ENCODE data around the gene MIPOL1. TPM values are rescaled to one million over a fixed set of nuclear protein-coding genes. Genes with fewer than 3 reads are reported as not detected.
"Not testable (repeated sequence)": the region's sequence is repeated elsewhere in the genome, so short reads cannot be mapped to it uniquely, and the experiment has no call there.

The MIPOL1 gene
- total RNA-seq, 1 donor = 0.63 TPM

DNA sequence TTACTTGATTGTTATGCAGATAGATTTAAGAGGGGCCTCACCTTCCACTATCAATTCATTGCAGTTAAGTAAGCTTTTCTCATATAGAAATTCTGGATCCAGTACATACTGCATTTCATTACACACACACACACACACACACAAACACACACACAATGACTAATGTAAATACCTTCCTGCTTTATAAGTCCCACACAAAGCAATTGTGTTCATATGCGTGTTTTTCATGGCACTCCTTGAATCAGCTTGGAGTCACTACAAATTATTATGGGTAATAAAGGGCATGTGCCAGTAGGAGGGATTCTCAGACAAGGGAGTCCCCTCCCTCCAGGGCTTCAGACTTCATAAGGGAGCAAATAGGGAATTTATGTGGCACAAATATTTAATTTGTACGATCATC is 4.5 kb downstream of the MIPOL1 start:
- Histone ChIP-seq H3K4me3 (ENCODE audit: low read length) (no peak overlapping the region), H3K9me3 (ENCODE audit: low read depth, low read length) (no peaks in the 10 kb centered on the region)

GRCh38 chr14:37202812-37203211 is 5.1 kb downstream of the MIPOL1 start:
- no peaks in the 10 kb centered on the region for H3K9me3 ChIP-seq (ENCODE audit: low read depth, low read length)
- H3K4me1 ChIP-seq (ENCODE audit: insufficient read depth, low read length) = no peaks in the 10 kb centered on the region
- H3K4me3 ChIP-seq (ENCODE audit: low read length) = no peak overlapping the region
- H3K27me3 ChIP-seq (ENCODE audit: insufficient read depth, low read length) = peaks cover 14% of the 10 kb centered on the region

More for the DNA sequence above, 4.5 kb downstream of the MIPOL1 start:
- peaks cover 17% of the 10 kb centered on the region for H3K27me3 ChIP-seq (ENCODE audit: insufficient read depth, low read length)
- no peaks in the 10 kb centered on the region for H3K4me1 ChIP-seq (ENCODE audit: insufficient read depth, low read length)

- Histone ChIP-seq H3K27me3 (ENCODE audit: insufficient read depth, low read length) (peaks cover 8% of the 10 kb centered on the region), H3K4me3 (ENCODE audit: low read length) (no peak overlapping the region), H3K9me3 (ENCODE audit: low read depth, low read length) (no peaks in the 10 kb centered on the region), H3K4me1 (ENCODE audit: insufficient read depth, low read length) (no peaks in the 10 kb centered on the region)
Measured at GRCh38 chr14:37203423-37203822, 5.7 kb downstream of the MIPOL1 start.

DNA sequence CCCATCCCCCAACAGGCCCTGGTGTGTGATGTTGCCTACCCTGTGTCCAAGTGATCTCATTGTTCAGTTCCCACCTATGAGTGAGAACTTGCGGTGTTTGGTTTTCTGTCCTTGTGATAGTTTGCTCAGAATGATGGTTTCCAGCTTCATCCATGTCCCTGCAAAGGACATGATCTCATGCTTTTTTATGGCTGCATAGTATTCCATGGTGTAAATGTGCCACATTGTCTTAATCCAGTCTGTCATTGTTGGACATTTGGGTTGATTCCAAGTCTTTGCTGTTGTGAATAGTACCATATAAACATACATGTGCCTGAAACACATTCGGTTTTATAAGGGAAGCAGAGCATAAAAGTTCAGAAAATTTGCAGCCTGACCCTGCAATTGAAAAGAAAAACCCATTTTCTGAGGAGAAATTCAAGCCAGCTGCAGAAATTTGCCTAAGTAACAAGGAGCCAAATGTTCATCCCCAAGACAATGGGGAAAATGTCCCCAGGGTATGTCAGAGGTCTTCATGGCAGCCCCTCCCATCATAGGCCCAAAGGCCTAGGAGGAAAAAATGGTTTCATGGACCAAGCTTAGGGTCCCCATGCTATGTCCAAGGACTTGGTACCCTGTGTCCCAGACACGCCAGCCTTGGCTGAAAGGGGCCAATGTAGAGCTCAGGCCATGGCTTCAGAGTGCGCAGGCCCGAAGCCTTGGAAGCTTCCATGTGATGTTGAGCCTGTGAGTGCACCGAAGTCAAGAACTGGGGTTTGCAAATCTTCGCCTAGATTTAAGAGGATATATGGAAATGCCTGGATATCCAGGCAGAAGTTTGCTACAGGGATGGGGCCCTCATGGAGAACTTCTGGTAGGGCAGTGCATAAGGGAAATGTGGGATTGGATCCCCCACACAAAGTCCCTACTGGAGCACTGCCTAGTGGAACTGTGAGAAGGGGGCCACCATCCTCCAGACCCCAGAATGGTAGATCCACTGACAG is 8.2 kb downstream of the MIPOL1 start:
- not testable (repeated sequence) for H3K4me1 ChIP-seq (ENCODE audit: insufficient read depth, low read length); H3K4me3 ChIP-seq (ENCODE audit: low read length); H3K9me3 ChIP-seq (ENCODE audit: low read depth, low read length); H3K27me3 ChIP-seq (ENCODE audit: insufficient read depth, low read length)

- not testable (repeated sequence) for H3K9me3 ChIP-seq (ENCODE audit: low read depth, low read length); H3K4me3 ChIP-seq (ENCODE audit: low read length); H3K4me1 ChIP-seq (ENCODE audit: insufficient read depth, low read length); H3K27me3 ChIP-seq (ENCODE audit: insufficient read depth, low read length)
Measured at GRCh38 chr14:37209617-37210016, 11.9 kb downstream of the MIPOL1 start.

DNA sequence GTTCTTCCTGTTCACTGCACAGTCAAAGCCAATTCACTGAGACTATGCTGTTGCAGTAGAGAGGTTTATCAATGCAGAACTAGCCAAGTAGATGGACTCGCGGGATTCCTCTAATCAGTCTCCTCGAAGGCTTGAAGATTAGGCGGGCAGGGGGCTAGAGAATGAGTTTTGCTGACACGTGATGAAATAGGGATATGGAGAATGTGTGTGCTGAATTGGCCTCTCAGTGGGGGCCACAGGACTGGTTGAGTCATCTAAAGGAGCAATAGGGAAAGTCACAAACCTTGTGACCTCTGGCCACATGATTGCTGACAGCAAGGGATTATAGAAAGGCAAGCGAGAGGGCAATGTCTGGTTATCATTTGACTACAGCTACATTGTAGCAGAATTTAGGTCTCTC is 12.7 kb downstream of the MIPOL1 start:
- H3K4me3 ChIP-seq (ENCODE audit: low read length) = no peak overlapping the region
- no peaks in the 10 kb centered on the region for H3K4me1 ChIP-seq (ENCODE audit: insufficient read depth, low read length)
- H3K9me3 ChIP-seq (ENCODE audit: low read depth, low read length) = no peaks in the 10 kb centered on the region
- H3K27me3 ChIP-seq (ENCODE audit: insufficient read depth, low read length) = no peaks in the 10 kb centered on the region

- Histone ChIP-seq H3K27me3 (ENCODE audit: insufficient read depth, low read length) (no peaks in the 10 kb centered on the region), H3K9me3 (ENCODE audit: low read depth, low read length) (no peaks in the 10 kb centered on the region), H3K4me3 (ENCODE audit: low read length) (no peak overlapping the region), H3K4me1 (ENCODE audit: insufficient read depth, low read length) (no peaks in the 10 kb centered on the region)
Measured at GRCh38 chr14:37213016-37213415, 15.3 kb downstream of the MIPOL1 start.

- Histone ChIP-seq H3K9me3 (ENCODE audit: low read depth, low read length) (no peaks in the 10 kb centered on the region), H3K4me3 (ENCODE audit: low read length) (no peak overlapping the region), H3K27me3 (ENCODE audit: insufficient read depth, low read length) (no peaks in the 10 kb centered on the region), H3K4me1 (ENCODE audit: insufficient read depth, low read length) (no peaks in the 10 kb centered on the region)
Measured at GRCh38 chr14:37215345-37215744, 17.6 kb downstream of the MIPOL1 start.

GRCh38 chr14:37221073-37221472 is 23.3 kb downstream of the MIPOL1 start:
- Histone ChIP-seq H3K9me3 (ENCODE audit: low read depth, low read length) (no peaks in the 10 kb centered on the region), H3K4me1 (ENCODE audit: insufficient read depth, low read length) (no peaks in the 10 kb centered on the region), H3K27me3 (ENCODE audit: insufficient read depth, low read length) (no peaks in the 10 kb centered on the region), H3K4me3 (ENCODE audit: low read length) (no peak overlapping the region)

- H3K27me3 ChIP-seq (ENCODE audit: insufficient read depth, low read length) = no peaks in the 10 kb centered on the region
- no peaks in the 10 kb centered on the region for H3K4me1 ChIP-seq (ENCODE audit: insufficient read depth, low read length)
- H3K4me3 ChIP-seq (ENCODE audit: low read length) = no peak overlapping the region
- H3K9me3 ChIP-seq (ENCODE audit: low read depth, low read length) = no peaks in the 10 kb centered on the region
Measured at GRCh38 chr14:37223947-37224474, 26.3 kb downstream of the MIPOL1 start.

DNA sequence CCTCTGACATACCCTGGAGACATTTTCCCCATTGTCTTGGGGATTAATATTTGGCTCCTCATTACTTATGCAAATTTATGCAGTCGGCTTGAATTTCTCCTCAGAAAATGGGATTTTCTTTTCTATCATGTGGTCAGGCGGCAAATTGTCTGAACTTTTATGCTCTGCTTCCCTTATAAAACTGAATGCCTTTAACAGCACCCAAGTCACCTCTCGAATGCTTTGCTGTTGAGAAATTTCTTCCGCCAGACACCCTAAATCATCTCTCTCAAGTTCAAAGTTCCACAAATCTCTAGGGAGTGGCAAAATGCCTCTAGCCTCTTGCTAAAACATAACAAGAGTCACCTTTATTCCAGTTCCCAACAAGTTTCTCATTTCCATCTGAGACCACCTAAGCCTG is 27.9 kb downstream of the MIPOL1 start:
- not testable (repeated sequence) for H3K4me1 ChIP-seq (ENCODE audit: insufficient read depth, low read length); H3K4me3 ChIP-seq (ENCODE audit: low read length); H3K27me3 ChIP-seq (ENCODE audit: insufficient read depth, low read length); H3K9me3 ChIP-seq (ENCODE audit: low read depth, low read length)

DNA sequence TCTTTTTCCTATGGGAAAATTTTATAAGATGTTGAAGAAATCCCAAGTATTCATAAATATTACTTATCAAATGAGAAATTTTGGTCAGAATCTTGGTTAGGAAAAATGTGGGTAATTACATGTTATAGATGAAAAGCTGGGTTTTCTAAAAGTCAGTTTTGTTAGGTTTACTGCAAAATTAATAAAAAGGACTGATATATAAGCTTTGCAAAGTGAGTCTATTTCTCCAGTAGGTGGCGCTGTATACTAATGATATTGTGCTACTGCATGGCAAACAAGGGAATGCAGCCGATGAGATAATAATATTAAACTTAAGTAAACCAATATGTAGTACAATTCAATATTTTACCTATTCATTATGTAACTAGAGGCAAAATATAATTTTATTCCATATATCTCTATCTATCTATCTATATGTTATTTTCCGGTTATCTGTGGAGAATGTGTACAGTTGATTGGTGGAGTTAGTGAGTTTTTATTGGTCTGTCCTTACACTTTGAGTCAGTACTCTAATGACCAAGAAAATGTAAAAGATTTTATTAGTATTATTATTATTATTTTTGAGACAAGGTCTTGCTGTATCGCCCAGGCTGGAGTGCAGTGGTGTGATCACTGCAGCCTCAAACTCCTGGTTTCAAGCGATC is 32.9 kb downstream of the MIPOL1 start:
- Histone ChIP-seq H3K9me3 (ENCODE audit: low read depth, low read length) (no peaks in the 10 kb centered on the region), H3K4me1 (ENCODE audit: insufficient read depth, low read length) (no peaks in the 10 kb centered on the region), H3K27me3 (ENCODE audit: insufficient read depth, low read length) (no peaks in the 10 kb centered on the region), H3K4me3 (ENCODE audit: low read length) (no peak overlapping the region)

- Histone ChIP-seq H3K9me3 (ENCODE audit: low read depth, low read length) (no peaks in the 10 kb centered on the region), H3K4me3 (ENCODE audit: low read length) (no peak overlapping the region), H3K4me1 (ENCODE audit: insufficient read depth, low read length) (no peaks in the 10 kb centered on the region), H3K27me3 (ENCODE audit: insufficient read depth, low read length) (no peaks in the 10 kb centered on the region)
Measured at GRCh38 chr14:37232907-37233481, 35.3 kb downstream of the MIPOL1 start.

DNA sequence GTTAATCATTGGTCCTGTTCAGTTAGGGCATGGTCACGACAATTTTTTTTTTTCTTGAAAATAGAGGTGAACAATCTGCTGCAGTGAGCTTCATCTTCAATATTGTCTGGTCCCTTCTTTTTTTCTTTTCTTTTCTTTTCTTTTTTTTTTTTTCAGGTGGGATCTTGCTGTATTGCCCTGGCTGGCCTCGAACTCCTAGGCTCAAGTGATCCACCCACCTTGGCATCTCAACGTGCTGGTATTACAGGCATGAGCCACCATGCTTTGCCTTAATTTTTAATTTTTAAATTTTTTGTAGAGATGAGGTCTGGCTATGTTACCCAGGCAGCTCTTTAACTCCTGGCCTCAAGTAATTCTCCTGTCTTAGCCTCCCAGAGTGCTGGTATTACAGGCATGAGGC is 36.5 kb downstream of the MIPOL1 start:
- Histone ChIP-seq H3K9me3 (ENCODE audit: low read depth, low read length) (no peaks in the 10 kb centered on the region), H3K27me3 (ENCODE audit: insufficient read depth, low read length) (no peaks in the 10 kb centered on the region), H3K4me3 (ENCODE audit: low read length) (no peak overlapping the region), H3K4me1 (ENCODE audit: insufficient read depth, low read length) (no peaks in the 10 kb centered on the region)

GRCh38 chr14:37236044-37236443 is 38.3 kb downstream of the MIPOL1 start:
- H3K27me3 ChIP-seq (ENCODE audit: insufficient read depth, low read length); H3K4me3 ChIP-seq (ENCODE audit: low read length); H3K4me1 ChIP-seq (ENCODE audit: insufficient read depth, low read length); H3K9me3 ChIP-seq (ENCODE audit: low read depth, low read length): not testable (repeated sequence)
